ENCODE measurements around the gene ACTL8. TPM values are rescaled to one million over a fixed set of nuclear protein-coding genes. Genes with fewer than 3 reads are reported as not detected.

The ACTL8 gene
- total RNA-seq, 2 experiments from 2014 or later: not detected

DNA sequence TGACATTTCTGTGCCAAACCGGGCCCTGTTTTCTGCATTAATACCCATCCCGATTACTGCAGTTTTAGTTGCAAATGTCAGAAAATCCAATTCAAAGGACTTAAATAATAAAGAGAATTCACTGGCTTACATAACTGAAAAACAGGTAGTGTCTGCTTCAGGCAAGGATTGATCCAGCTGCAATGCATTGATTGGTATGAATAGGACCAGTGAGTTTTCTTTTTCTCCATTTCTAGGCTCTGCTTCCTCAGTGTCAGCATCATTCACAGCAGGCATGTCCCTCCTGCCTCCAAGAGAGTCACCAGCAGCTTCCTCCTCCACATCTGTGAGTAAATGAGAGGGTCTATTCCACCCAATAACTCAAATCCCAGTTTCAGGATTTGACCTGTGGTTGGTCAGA lies 33.7 kb upstream of the ACTL8 start:
- H3K4me1 ChIP-seq (ENCODE audit: insufficient read depth, low read length): no peaks in the 10 kb centered on the region
- H3K9me3 Mint-ChIP-seq: no peaks in the 10 kb centered on the region
- no peak for DNase-seq
- CTCF ChIA-PET: no interaction called here
- no peak overlapping the region for H3K4me3 ChIP-seq (ENCODE audit: low read length)
- TF ChIP-seq CTCF (IDR thresholded peaks at IDR 0.05): no peak
- H3K27me3 Mint-ChIP-seq: no peaks in the 10 kb centered on the region
- no peaks in the 10 kb centered on the region for H3K4me1 Mint-ChIP-seq (ENCODE audit: low read depth)
- no peak overlapping the region for H3K27ac Mint-ChIP-seq
- H3K4me3 Mint-ChIP-seq: no peak overlapping the region
- intact Hi-C loops (cut with DNase I, micrococcal nuclease): no loop called here
- peaks cover 0 to 13% of the 10 kb centered on the region in 2 experiments for H3K9me3 ChIP-seq (ENCODE audit: control insufficient read depth in 1 of 2, insufficient read depth in 1 of 2, low read length in 2 of 2)
- peaks cover 0 to 5% of the 10 kb centered on the region in 2 experiments for H3K27me3 ChIP-seq (ENCODE audit: control insufficient read depth in 1 of 2, insufficient read depth in 2 of 2, low read length in 2 of 2)
- POLR2A ChIA-PET: no interaction called here
- H3K36me3 Mint-ChIP-seq (ENCODE audit: low read depth): no peaks in the 10 kb centered on the region
- ATAC-seq (ENCODE audit: poor library complexity): no peak
- no peak overlapping the region for H3K27ac ChIP-seq (ENCODE audit: low read depth in 1 of 2, low read length in 2 of 2)
- no peaks in the 10 kb centered on the region for H3K36me3 ChIP-seq (ENCODE audit: insufficient read depth, low read length)

DNA sequence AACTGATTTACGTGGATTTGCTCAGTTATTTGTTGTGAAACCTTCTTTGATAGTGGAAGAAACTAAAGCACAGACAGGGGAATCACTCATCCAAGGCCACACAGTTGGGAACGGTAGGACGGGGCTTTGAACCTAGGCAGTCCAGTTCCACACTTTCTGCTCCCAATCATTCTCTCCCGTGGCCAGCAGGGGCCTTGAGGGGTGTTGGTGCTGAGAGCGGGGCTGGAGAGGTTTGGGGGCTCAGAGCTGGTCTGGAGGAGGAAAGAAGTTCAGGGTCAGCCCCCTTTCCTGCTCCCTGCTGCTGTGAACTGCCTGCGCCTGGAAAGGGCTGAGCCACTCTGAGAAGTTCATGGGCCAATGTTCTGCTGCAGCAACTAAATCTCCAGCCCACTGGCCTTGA lies 31.4 kb upstream of the ACTL8 start:
- no peak overlapping the region for H3K4me3 ChIP-seq (ENCODE audit: low read length)
- Mint-ChIP-seq H3K4me3 (no peak overlapping the region), H3K4me1 (ENCODE audit: low read depth) (no peaks in the 10 kb centered on the region), H3K27me3 (no peaks in the 10 kb centered on the region), H3K27ac (no peak overlapping the region), H3K9me3 (no peaks in the 10 kb centered on the region), H3K36me3 (ENCODE audit: low read depth) (no peaks in the 10 kb centered on the region)
- peaks cover 0 to 6% of the 10 kb centered on the region in 2 experiments for H3K9me3 ChIP-seq (ENCODE audit: control insufficient read depth in 1 of 2, insufficient read depth in 1 of 2, low read length in 2 of 2)
- DNase-seq (no peak), ATAC-seq (ENCODE audit: poor library complexity) (no peak)
- no peak overlapping the region for H3K27ac ChIP-seq (ENCODE audit: low read depth in 1 of 2, low read length in 2 of 2)
- CTCF ChIA-PET: no interaction called here
- no peak for TF ChIP-seq CTCF (IDR thresholded peaks at IDR 0.05)
- intact Hi-C loops (cut with DNase I, micrococcal nuclease): no loop called here
- H3K36me3 ChIP-seq (ENCODE audit: insufficient read depth, low read length): no peaks in the 10 kb centered on the region
- POLR2A ChIA-PET: no interaction called here
- H3K27me3 ChIP-seq (ENCODE audit: control insufficient read depth in 1 of 2, insufficient read depth in 2 of 2, low read length in 2 of 2): peaks cover 0 to 5% of the 10 kb centered on the region in 2 experiments
- no peaks in the 10 kb centered on the region for H3K4me1 ChIP-seq (ENCODE audit: insufficient read depth, low read length)

- Mint-ChIP-seq H3K4me1 (ENCODE audit: low read depth) (no peaks in the 10 kb centered on the region), H3K27me3 (no peaks in the 10 kb centered on the region), H3K36me3 (ENCODE audit: low read depth) (no peaks in the 10 kb centered on the region), H3K27ac (no peak overlapping the region), H3K9me3 (no peaks in the 10 kb centered on the region), H3K4me3 (no peak overlapping the region)
- H3K9me3 ChIP-seq (ENCODE audit: control insufficient read depth in 1 of 2, insufficient read depth in 1 of 2, low read length in 2 of 2): peaks cover 0 to 6% of the 10 kb centered on the region in 2 experiments
- H3K27ac ChIP-seq (ENCODE audit: low read depth in 1 of 2, low read length in 2 of 2): no peak overlapping the region
- TF ChIP-seq CTCF (IDR thresholded peaks at IDR 0.05): no peak
- no peaks in the 10 kb centered on the region for H3K36me3 ChIP-seq (ENCODE audit: insufficient read depth, low read length)
- POLR2A ChIA-PET: no interaction called here
- DNase-seq (no peak), ATAC-seq (ENCODE audit: poor library complexity) (no peak)
- intact Hi-C loops (cut with DNase I, micrococcal nuclease): no loop called here
- no peak overlapping the region for H3K4me3 ChIP-seq (ENCODE audit: low read length)
- no peaks in the 10 kb centered on the region for H3K4me1 ChIP-seq (ENCODE audit: insufficient read depth, low read length)
- CTCF ChIA-PET: no interaction called here
- H3K27me3 ChIP-seq (ENCODE audit: control insufficient read depth in 1 of 2, insufficient read depth in 2 of 2, low read length in 2 of 2): peaks cover 0 to 5% of the 10 kb centered on the region in 2 experiments
Observed at GRCh38 chr1:17724150-17724549, 31.0 kb upstream of the ACTL8 start.
